GM19328 (cell line): ENCODE results near the gene MTFR1L.
A peak's percentile ranks its signal among the peaks of the same experiment; 100 is the strongest.

Experiments
- ATAC-seq: cut with Tn5 transposase; IDR thresholded peaks from one replicate; pipeline ENCODE4 v1.9.1; 2021; ENCODE audit warnings: mild to moderate bottlenecking, moderate library complexity; ENCODE audit not compliant: unreplicated experiment

The MTFR1L gene

DNA sequence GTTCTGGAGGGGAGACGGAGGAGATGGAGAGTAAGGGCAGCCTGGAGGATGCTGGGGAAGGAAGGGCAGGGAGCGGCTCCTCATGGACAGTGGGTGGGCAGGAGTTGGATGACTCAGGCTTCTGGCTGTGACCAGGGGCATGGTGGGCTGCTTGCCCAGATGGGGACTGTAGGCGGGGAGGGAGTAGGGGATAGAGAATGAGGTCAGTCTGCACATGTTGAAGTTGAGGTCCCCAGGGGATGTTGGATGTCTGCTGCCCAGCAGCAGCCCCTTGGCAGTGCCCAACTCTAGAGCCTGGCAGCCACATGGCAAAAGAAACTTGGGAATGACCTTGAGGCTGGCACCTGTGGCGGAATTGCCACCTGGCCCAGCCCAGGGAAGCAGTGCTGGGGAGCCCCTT lies 13.3 kb upstream of the MTFR1L start:
- no peak for ATAC-seq

GRCh38 chr1:25807480-25808390 lies 12.0 kb upstream of the MTFR1L start:
- ATAC-seq: no peak

DNA sequence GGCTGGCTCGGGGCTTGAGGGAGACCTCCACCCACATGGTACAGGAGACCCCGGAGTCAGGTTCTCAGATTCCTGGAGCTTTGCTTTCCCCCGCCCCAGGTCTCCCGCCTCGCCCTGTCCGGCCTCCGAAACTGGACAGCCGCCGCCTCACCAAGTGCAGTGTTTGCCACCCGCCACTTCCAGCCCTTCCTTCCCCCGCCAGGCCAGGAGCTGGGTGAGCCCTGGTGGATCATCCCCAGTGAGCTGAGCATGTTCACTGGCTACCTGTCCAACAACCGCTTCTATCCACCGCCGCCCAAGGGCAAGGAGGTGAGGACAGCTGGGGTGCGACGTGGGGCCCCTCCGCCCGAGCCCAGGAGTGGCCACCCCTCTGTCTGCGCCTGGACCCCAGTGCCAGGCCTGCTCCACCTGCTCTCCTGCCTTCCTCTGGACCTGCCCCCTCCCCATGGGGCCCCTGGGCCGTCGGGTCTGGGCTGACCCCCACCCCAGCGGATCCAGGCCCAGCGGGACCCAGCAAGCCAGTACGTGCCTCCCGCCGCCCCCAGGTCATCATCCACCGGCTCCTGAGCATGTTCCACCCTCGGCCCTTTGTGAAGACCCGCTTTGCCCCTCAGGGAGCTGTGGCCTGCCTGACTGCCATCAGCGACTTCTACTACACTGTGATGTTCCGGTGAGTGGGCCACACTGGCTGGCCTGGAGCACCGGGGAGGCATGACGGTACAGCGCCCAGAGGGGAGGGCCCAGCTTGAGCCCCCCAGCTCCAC lies 11.1 kb upstream of the MTFR1L start:
- ATAC-seq: no peak

GRCh38 chr1:25809283-25809926 lies 10.3 kb upstream of the MTFR1L start:
- no peak for ATAC-seq

DNA sequence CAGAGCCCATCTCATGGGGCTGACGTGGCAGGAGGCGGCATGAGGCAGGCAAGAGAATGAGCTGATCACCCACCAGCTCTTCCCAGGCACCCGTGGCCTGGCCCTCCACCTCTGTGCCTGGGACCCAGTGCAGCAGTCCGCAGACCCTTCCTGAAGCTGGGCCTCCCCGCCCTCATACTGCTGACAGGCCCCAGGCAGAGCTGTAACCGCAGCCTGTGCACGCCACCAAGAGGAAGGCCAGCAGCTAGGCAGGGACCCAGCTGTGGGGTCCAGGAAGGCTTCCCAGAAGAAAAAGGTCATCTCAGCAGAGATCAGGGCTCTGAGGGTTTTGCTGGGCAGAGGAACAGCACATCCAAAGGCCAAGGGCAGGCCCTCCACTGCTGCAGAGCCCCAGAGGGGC lies 9.8 kb upstream of the MTFR1L start:
- ATAC-seq: no peak

- no peak for ATAC-seq
Observed at GRCh38 chr1:25810341-25811299, 9.1 kb upstream of the MTFR1L start.

GRCh38 chr1:25811384-25812082 lies 8.2 kb upstream of the MTFR1L start:
- no peak for ATAC-seq

- ATAC-seq: no peak
Observed at GRCh38 chr1:25813071-25813733, 6.6 kb upstream of the MTFR1L start.

DNA sequence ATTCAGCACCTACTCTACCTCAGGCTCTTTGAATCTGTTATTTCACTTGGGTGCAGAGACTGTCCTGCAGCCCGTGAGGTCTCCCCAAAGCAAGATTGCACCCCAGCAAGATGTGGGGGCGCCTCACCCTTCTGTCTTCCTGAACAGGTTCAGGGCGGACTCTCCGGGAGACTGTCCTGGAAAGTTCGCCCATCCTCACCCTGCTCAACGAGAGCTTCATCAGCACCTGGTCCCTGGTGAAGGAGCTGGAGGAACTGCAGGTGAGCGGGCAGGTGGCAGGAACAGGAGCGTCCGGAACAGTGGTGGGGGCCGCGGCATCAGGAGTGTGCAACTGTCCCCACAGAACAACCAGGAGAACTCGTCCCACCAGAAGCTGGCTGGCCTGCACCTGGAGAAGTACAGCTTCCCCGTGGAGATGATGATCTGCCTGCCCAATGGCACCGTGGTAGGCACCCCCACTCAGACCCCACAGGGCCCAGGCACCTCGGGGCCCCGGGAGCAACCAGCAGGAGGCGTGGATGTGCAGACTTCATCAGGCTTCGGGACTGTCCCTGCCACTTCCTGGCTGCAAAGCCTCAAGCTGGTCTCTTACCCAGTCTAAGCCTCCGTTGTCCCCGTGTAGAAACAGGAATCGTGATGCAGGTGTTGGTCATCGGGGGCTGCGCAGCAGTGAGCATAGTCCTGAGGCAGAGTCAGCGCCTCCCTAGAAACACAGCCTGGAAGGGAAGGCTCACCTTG lies 5.9 kb upstream of the MTFR1L start:
- no peak for ATAC-seq

GRCh38 chr1:25814549-25815087 lies 5.1 kb upstream of the MTFR1L start:
- ATAC-seq: no peak

DNA sequence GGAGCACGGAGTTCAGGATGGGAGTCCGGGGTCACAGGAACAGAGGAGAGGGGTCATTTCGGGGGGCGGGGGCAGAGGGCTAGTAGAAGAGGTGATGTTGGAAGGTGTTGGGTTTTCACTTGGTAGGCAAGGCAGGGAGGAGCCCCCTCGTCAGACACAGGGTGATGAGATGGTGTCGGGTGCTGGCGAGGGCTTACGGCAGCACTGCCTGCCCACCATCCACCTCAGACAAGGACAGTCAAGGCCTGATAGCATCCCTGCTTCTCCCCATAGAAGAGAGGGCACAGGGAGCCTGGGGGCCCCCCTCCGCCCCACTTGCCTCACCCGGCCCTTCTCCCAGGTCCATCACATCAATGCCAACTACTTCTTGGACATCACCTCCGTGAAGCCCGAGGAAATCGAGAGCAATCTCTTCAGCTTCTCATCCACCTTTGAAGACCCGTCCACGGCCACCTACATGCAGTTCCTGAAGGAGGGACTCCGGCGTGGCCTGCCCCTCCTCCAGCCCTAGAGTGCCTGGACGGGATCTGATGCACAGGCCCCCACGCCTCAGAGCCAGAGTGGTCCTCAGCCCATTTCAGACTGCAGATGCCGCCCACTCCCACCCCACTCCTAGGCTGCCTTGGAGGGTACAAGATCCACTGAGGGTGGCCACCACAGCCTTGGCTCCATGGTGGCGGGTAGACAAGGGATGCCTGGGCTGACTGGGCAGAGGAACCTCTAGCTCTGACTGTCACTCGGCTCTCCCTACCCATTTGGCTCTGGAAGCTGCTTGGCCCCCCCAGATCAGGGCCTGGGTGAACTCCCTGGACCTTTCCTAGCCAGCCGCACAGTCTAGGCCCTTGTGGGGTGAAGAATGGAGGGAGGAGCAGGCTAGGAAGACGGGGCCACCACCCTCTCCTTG lies 4.3 kb upstream of the MTFR1L start:
- no peak for ATAC-seq

DNA sequence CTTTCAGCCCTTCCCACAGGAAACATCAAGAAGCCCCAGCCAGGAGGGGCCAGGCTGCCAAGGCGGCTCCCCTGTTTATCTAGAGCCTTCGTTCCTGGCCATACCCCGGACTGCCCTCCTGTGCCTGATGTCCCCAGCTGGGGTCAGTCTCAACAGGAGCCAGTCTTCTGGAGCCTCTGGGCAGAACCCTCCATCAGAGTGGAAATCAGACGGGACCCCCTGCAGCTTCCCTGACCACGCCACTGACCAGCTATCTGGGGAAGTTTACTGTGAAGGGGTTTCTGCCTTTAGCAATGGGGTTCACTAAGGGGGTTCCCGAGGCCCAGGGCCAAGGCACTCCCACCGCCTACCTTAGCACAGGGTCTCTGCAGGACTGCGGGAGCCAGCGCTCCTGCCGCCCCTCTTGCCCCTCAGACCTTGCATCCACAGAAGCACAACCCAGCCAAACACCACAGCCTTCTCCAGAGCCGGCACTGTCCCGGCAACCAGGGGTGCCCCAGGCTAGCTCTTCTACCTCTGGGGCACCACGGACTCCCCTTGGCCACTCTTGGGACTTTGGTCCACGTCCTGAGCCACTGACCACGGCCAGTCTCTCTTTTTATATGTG lies 3.5 kb upstream of the MTFR1L start:
- ATAC-seq: no peak

DNA sequence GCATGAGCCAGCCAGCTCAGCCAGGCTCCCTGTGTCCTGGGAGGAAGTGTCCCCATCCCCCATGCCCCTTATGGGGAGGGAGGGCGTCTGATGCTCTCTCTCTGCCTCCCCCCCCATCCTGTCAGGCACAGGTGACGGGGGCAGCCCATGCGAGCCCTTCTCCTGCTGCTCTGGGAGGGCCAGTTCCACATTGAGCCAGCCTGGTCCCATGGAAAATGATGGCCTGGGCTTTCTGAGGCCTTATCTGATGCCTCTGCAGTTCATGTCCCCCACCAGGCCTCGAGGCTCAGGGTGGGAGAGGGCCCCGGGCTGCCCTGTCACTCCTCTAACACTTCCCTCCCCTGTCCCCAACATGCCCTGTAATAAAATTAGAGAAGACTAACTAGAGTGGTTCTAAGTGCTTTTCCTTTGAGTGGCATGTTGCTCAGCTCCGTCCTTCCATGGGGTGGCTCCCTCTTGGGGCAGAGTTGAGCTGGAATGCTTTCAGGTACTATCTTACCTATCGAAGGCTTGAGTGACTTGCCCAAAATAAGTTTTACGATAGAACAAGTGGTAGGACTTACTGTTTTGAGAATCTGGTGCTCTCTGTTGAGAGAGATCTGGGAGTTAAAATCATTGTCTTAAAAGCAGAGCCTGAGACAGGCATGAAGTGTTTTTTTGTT lies 1.8 kb upstream of the MTFR1L start:
- no peak for ATAC-seq

DNA sequence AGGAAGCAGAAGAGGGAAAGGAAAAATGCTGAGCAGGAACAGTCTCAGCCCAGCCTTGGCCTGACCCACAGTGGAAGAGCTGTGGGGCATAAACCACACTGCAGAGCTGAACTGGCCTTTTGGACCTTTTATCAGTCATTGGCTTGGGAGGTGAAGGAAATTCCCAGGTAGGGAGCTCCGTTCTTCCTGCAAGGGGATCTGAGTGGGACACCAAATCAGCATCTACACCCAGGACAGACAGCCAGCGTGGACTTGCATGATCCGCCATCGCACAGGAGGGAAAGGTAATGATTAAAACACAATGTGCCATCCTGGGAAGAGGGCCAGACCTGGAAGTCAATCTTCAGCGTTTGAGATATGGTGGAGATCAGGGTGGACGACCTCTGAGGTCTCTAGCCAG lies 1.2 kb upstream of the MTFR1L start:
- ATAC-seq: no peak

- ATAC-seq: peak; percentile 41
Observed at GRCh38 chr1:25820247-25821111, 725 bp downstream of the MTFR1L start.

DNA sequence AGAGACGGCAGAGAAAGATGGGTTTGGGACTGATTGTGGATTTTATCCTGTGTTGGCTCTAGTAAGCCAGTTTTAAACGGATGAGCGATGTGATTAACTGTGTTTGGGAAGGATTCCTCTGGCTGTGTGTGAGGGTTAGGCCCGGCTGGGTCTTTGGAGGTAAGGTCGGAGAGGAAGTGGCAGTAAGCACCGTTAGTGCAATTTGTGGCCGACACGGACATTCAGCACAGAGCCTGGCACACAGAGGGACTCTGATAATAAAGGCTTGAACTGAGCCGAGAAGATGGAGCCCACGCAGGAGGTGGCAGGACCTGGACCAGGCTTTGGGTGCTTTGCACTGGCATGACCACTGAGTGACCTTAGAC lies 1.3 kb downstream of the MTFR1L start:
- no peak for ATAC-seq
